MM.1S (cell line): ENCODE measurements around the gene IL26.

Source experiments
- DNase-seq: peaks from one replicate; pipeline ENCODE4 v3.0.0-alpha.2; 2015
- H2AFZ ChIP-seq: fragments of 300-600 bp; sonication (generic); 2 replicates; pipeline ENCODE4 v1.6.0; 2016; ENCODE audit warnings: antibody characterized with exemption, low read length
- H3F3A ChIP-seq: fragments of 300-600 bp; sonication (generic); 2 replicates; pipeline ENCODE4 v1.6.1; 2016; ENCODE audit warnings: mild to moderate bottlenecking, antibody characterized with exemption, low read length, moderate library complexity, mixed read lengths; ENCODE audit not compliant: insufficient read depth
- H3K27ac ChIP-seq: fragments of 300-600 bp; sonication (generic); 2 replicates; pipeline ENCODE4 v1.5.1; 2016; ENCODE audit warnings: mild to moderate bottlenecking, low read length
- H3K27me3 ChIP-seq: fragments of 300-600 bp; sonication (generic); replicated peaks from 2 replicates; pipeline ENCODE4 v1.6.0; 2016; ENCODE audit warnings: low read length; ENCODE audit not compliant: insufficient read depth
- H3K36me3 ChIP-seq: fragments of 300-600 bp; sonication (generic); replicated peaks from 2 replicates; pipeline ENCODE4 v1.6.1; 2016; ENCODE audit warnings: mild to moderate bottlenecking, low read length, mixed read lengths; ENCODE audit not compliant: insufficient read depth
- H3K4me1 ChIP-seq: fragments of 300-600 bp; sonication (generic); 2 replicates; pipeline ENCODE4 v1.6.1; 2016; ENCODE audit warnings: low read length, mixed read lengths
- H3K4me2 ChIP-seq: fragments of 300-600 bp; sonication (generic); 2 replicates; pipeline ENCODE4 v1.6.0; 2016; ENCODE audit warnings: low read depth, low read length
- H3K4me3 ChIP-seq: fragments of 300-600 bp; sonication (generic); 2 replicates; pipeline ENCODE4 v1.5.1; 2016; ENCODE audit warnings: low read length, mixed read lengths
- H3K79me2 ChIP-seq: fragments of 300-600 bp; sonication (generic); 2 replicates; pipeline ENCODE4 v1.6.1; 2016; ENCODE audit warnings: mixed run types, low read length, mixed read lengths
- H3K9ac ChIP-seq: fragments of 300-600 bp; sonication (generic); 2 replicates; pipeline ENCODE4 v1.6.1; 2016; ENCODE audit warnings: low read length, mixed read lengths
- H3K9me2 ChIP-seq: fragments of 300-600 bp; sonication (generic); replicated peaks from 2 replicates; pipeline ENCODE4 v1.6.1; 2016; ENCODE audit warnings: mild to moderate bottlenecking, low read length, mixed read lengths; ENCODE audit not compliant: insufficient read depth
- H3K9me3 ChIP-seq: fragments of 300-600 bp; sonication (generic); replicated peaks from 2 replicates; pipeline ENCODE4 v1.6.1; 2016; ENCODE audit warnings: mild to moderate bottlenecking, low read length, mixed read lengths; ENCODE audit not compliant: insufficient read depth
- H4K20me1 ChIP-seq: fragments of 300-600 bp; sonication (generic); 2 replicates; pipeline ENCODE4 v1.6.1; 2016; ENCODE audit warnings: mild to moderate bottlenecking, low read length, moderate library complexity, mixed read lengths; ENCODE audit not compliant: insufficient read depth
- EZH2 ChIP-seq: fragments of 300-600 bp; sonication (generic); optimal IDR thresholded peaks from 2 replicates; pipeline ENCODE3; 2017; ENCODE audit warnings: low read depth, mild to moderate bottlenecking, antibody characterized with exemption, low read length, mixed read lengths
- EZH2phosphoT487 ChIP-seq: fragments of 300-600 bp; sonication (generic); IDR thresholded peaks from 2 replicates; pipeline ENCODE4 v1.6.1; 2018; ENCODE audit warnings: antibody characterized with exemption, low read length
- TF ChIP-seq, protein P1 (sequence below): fragments of 300-600 bp; sonication (generic); IDR thresholded peaks from 2 replicates; pipeline ENCODE4 v1.5.1; 2016; ENCODE audit warnings: antibody characterized with exemption, low read length, mixed read lengths

IL26 gene

DNA sequence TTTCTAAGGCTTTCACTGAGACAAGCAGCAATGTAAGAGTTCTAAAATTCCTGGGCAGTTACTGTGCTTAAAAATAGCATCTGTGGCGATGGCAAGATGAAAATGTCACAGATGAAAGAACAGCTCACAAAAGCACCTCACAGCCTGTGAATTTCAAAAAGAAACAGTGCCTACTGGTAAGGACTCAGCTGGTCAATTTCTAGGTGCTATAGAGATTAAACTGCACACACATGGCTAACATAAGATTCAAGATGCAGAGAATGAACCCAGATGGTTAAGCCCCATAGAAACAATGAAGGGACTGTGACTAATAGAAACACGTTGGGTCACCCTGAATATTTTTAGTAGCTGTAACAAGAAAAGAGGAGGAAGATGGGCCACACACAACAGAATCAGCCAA is 12.0 kb upstream of the IL26 start:
- Histone ChIP-seq H2AFZ (peak overlapping the region; percentile 81), H3K9me3 (no peaks in the 10 kb centered on the region), H3K27me3 (no peaks in the 10 kb centered on the region), H3K9ac (no peak overlapping the region), H3K27ac (no peak overlapping the region), H3K36me3 (no peaks in the 10 kb centered on the region), H3K4me3 (no peak overlapping the region), H3F3A (peaks cover 10% of the 10 kb centered on the region), H3K4me2 (peak overlapping the region; percentile 98), H3K9me2 (no peaks in the 10 kb centered on the region), H4K20me1 (no peaks in the 10 kb centered on the region), H3K79me2 (no peaks in the 10 kb centered on the region), H3K4me1 (peaks cover 28% of the 10 kb centered on the region)
- no peak for DNase-seq
- TF ChIP-seq, protein P1, sequence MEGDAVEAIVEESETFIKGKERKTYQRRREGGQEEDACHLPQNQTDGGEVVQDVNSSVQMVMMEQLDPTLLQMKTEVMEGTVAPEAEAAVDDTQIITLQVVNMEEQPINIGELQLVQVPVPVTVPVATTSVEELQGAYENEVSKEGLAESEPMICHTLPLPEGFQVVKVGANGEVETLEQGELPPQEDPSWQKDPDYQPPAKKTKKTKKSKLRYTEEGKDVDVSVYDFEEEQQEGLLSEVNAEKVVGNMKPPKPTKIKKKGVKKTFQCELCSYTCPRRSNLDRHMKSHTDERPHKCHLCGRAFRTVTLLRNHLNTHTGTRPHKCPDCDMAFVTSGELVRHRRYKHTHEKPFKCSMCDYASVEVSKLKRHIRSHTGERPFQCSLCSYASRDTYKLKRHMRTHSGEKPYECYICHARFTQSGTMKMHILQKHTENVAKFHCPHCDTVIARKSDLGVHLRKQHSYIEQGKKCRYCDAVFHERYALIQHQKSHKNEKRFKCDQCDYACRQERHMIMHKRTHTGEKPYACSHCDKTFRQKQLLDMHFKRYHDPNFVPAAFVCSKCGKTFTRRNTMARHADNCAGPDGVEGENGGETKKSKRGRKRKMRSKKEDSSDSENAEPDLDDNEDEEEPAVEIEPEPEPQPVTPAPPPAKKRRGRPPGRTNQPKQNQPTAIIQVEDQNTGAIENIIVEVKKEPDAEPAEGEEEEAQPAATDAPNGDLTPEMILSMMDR = no peak
- TF ChIP-seq EZH2 = no peak
- TF ChIP-seq EZH2phosphoT487 = no peak

DNA sequence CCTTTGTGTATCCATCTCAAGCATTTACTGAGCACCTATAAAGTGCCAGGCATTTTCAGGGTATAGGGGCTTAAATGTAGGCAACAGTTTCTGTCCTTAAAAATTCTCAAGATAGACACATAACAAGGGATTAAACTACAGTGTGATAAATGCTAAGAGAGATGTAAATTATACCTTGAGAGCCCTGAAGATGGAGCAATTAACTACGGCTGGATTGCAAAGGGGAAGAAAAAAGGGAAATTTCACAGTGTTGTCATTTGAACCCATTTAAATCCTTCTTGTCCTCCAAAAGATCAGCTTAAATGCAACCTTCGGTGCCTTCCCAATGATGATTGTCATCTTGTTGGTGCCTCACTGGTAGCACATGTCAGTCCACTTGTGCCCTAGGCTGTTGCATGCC is 11.5 kb upstream of the IL26 start:
- Histone ChIP-seq H3K9me3 (no peaks in the 10 kb centered on the region), H3K27me3 (no peaks in the 10 kb centered on the region), H3K9me2 (no peaks in the 10 kb centered on the region), H3K36me3 (no peaks in the 10 kb centered on the region), H3K9ac (peak overlapping the region; percentile 32; the same call in 1 of the 2 replicates), H2AFZ (peak overlapping the region; percentile 81), H3K79me2 (no peaks in the 10 kb centered on the region), H3K4me1 (peaks cover 28% of the 10 kb centered on the region), H3K27ac (peak overlapping the region; percentile 38; the same call in 1 of the 2 replicates), H4K20me1 (no peaks in the 10 kb centered on the region), H3K4me2 (peak overlapping the region; percentile 98), H3K4me3 (peak overlapping the region; percentile 60), H3F3A (peaks cover 10% of the 10 kb centered on the region)
- no peak for DNase-seq
- TF ChIP-seq, protein P1 = peak; percentile 25
- no peak for TF ChIP-seq EZH2phosphoT487

DNA sequence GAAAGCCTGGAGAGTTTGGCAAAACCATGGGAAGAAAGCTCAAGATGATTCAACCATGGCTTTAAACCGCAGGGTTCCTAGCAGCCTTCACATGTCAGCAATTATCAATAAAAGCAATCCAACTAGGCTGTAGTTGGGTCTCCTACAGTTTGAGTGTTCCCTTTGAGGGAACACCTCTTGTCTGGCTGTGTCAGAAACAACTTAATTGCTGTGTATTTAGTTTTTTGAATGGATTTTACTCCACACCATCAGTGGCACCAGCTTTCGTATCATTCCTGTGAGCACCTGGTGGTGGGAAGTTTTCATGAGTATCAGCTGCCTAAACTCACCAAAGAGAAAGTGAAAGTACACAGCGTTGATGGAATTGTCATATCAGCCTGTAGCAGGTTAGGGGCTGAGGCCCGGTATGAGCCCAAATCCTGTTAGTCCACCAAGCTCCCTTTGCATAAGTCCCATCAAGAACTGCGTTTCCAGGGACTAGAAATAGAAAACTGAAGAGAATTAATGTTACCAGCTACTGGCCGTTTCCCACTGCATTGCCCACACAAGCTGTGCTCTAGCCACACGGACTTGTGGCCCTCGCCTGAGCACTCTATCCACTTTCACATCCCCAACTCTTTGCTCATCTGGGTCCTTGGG is 10.9 kb upstream of the IL26 start:
- peak overlapping the region; percentile 32; the same call in 1 of the 2 replicates for H3K9ac ChIP-seq
- peak; percentile 83 for DNase-seq
- H3K9me2 ChIP-seq = no peaks in the 10 kb centered on the region
- no peaks in the 10 kb centered on the region for H3K36me3 ChIP-seq
- H3K9me3 ChIP-seq = no peaks in the 10 kb centered on the region
- peak overlapping the region; percentile 60 for H3K4me3 ChIP-seq
- no peaks in the 10 kb centered on the region for H3K27me3 ChIP-seq
- H4K20me1 ChIP-seq = no peaks in the 10 kb centered on the region
- no peaks in the 10 kb centered on the region for H3K79me2 ChIP-seq
- H2AFZ ChIP-seq = peak overlapping the region; percentile 81
- TF ChIP-seq EZH2phosphoT487 = no peak
- no peak for TF ChIP-seq EZH2
- TF ChIP-seq, protein P1 = no peak; the same call in 1 of the 2 replicates
- H3K4me2 ChIP-seq = peak overlapping the region; percentile 98
- H3K27ac ChIP-seq = peak overlapping the region; percentile 38; the same call in 1 of the 2 replicates
- H3K4me1 ChIP-seq = peaks cover 25% of the 10 kb centered on the region
- peaks cover 10% of the 10 kb centered on the region for H3F3A ChIP-seq
